WERI-Rb-1 (cell line): ENCODE measurements around the gene MUC4.

ENCODE experiments used
- DNase-seq: peaks from one replicate; pipeline ENCODE4 v3.0.0-alpha.2; 2020
- H3K27ac ChIP-seq: fragments of 250-450 bp; sonication (Bioruptor Pico); 2 replicates; pipeline ENCODE4 v1.5.1; 2020; ENCODE audit warnings: mild to moderate bottlenecking, moderate library complexity
- H3K27me3 ChIP-seq: fragments of 250-450 bp; sonication (Bioruptor Pico); 2 replicates; pipeline ENCODE4 v1.5.1; 2021; ENCODE audit warnings: mild to moderate bottlenecking, low read depth, moderate library complexity; ENCODE audit not compliant: insufficient read depth, severe bottlenecking
- H3K36me3 ChIP-seq: fragments of 250-450 bp; sonication (Bioruptor Pico); 2 replicates; pipeline ENCODE4 v1.5.1; 2020; ENCODE audit warnings: mild to moderate bottlenecking, moderate library complexity
- H3K4me3 ChIP-seq: 2 replicates; pipeline ENCODE4 v1.5.1; 2011; ENCODE audit warnings: low read depth, mild to moderate bottlenecking, control low read depth, low read length
- H3K9me3 ChIP-seq: fragments of 250-450 bp; sonication (Bioruptor Pico); 2 replicates; pipeline ENCODE4 v1.5.1; 2021; ENCODE audit warnings: mild to moderate bottlenecking, moderate library complexity; ENCODE audit not compliant: severe bottlenecking
- CTCF ChIP-seq: IDR thresholded peaks from 2 replicates; pipeline ENCODE4 v1.5.1; 2011; ENCODE audit warnings: low read depth, mild to moderate bottlenecking, control low read depth, inconsistent platforms, low read length

The MUC4 gene

GRCh38 chr3:195699860-195700259, 111.9 kb downstream of the MUC4 start:
- Histone ChIP-seq H3K36me3 (peaks cover 7% of the 10 kb centered on the region), H3K9me3 (no peaks in the 10 kb centered on the region), H3K27me3 (no peaks in the 10 kb centered on the region), H3K4me3 (no peak overlapping the region), H3K27ac (no peak overlapping the region)
- no peak for DNase-seq
- TF ChIP-seq CTCF: no peak

GRCh38 chr3:195699388-195699771, 112.3 kb downstream of the MUC4 start:
- Histone ChIP-seq H3K36me3 (peaks cover 7% of the 10 kb centered on the region), H3K27ac (no peak overlapping the region), H3K9me3 (no peaks in the 10 kb centered on the region), H3K4me3 (no peak overlapping the region), H3K27me3 (no peaks in the 10 kb centered on the region)
- DNase-seq: no peak
- no peak for TF ChIP-seq CTCF

GRCh38 chr3:195698647-195699387, 112.9 kb downstream of the MUC4 start:
- Histone ChIP-seq H3K27ac (no peak overlapping the region), H3K27me3 (no peaks in the 10 kb centered on the region), H3K36me3 (peaks cover 12% of the 10 kb centered on the region), H3K9me3 (no peaks in the 10 kb centered on the region), H3K4me3 (no peak overlapping the region)
- TF ChIP-seq CTCF: no peak
- DNase-seq: no peak

GRCh38 chr3:195698325-195698646, 113.4 kb downstream of the MUC4 start:
- Histone ChIP-seq H3K36me3 (peaks cover 13% of the 10 kb centered on the region), H3K27ac (no peak overlapping the region), H3K9me3 (no peaks in the 10 kb centered on the region), H3K27me3 (no peaks in the 10 kb centered on the region), H3K4me3 (no peak overlapping the region)
- no peak for TF ChIP-seq CTCF
- DNase-seq: no peak

GRCh38 chr3:195697582-195698324, 114.0 kb downstream of the MUC4 start:
- DNase-seq: no peak
- no peak overlapping the region for H3K4me3 ChIP-seq

More at GRCh38 chr3:195697582-195698324, 114.0 kb downstream of the MUC4 start:
- Histone ChIP-seq H3K27ac (no peak overlapping the region), H3K36me3 (peaks cover 13% of the 10 kb centered on the region), H3K27me3 (no peaks in the 10 kb centered on the region), H3K9me3 (no peaks in the 10 kb centered on the region)
- no peak for TF ChIP-seq CTCF
